HepG2 (cell line): ENCODE results near the gene SETD2. TPM values are rescaled to one million over a fixed set of nuclear protein-coding genes. Genes with fewer than 3 reads are reported as not detected.

Experiments
- ATF2 ChIP-seq: sonication (generic); formaldehyde crosslinking; IDR thresholded peaks from 2 replicates; pipeline ENCODE4 v1.4.0; 2020; ENCODE audit warnings: missing genetic modification reagents
- GFI1 ChIP-seq: sonication (generic); formaldehyde crosslinking; IDR thresholded peaks from 2 replicates; pipeline ENCODE4 v1.5.0; 2020; ENCODE audit warnings: missing genetic modification reagents, mild to moderate bottlenecking, borderline replicate concordance
- GLMP ChIP-seq: sonication (generic); formaldehyde crosslinking; IDR thresholded peaks from 2 replicates; pipeline ENCODE4 v1.9.0; 2021; ENCODE audit warnings: missing genetic modification reagents, mild to moderate bottlenecking, borderline replicate concordance
- HOXA9 ChIP-seq: sonication (generic); formaldehyde crosslinking; IDR thresholded peaks from 2 replicates; pipeline ENCODE4 v1.8.1; 2022; ENCODE audit warnings: missing genetic modification reagents, mild to moderate bottlenecking, moderate library complexity, borderline replicate concordance
- ISX ChIP-seq: sonication (generic); formaldehyde crosslinking; conservative IDR thresholded peaks from 2 replicates; pipeline ENCODE4 v1.5.0; 2020; ENCODE audit warnings: missing genetic modification reagents
- JDP2 ChIP-seq: sonication (generic); formaldehyde crosslinking; IDR thresholded peaks from 2 replicates; pipeline ENCODE4 v1.8.1; 2022; ENCODE audit warnings: missing genetic modification reagents, borderline replicate concordance
- MIER3 ChIP-seq: IDR thresholded peaks from 2 replicates; pipeline ENCODE4 v1.6.1; 2016; ENCODE audit warnings: missing compliant biosample characterization, borderline replicate concordance
- NFKB2 ChIP-seq: sonication (generic); formaldehyde crosslinking; IDR thresholded peaks from 2 replicates; pipeline ENCODE4 v1.4.0; 2020; ENCODE audit warnings: missing genetic modification reagents, borderline replicate concordance
- PCBP1 ChIP-seq: fragments of 200-400 bp; formaldehyde crosslinking; IDR thresholded peaks from 2 replicates; pipeline ENCODE4 v1.6.1; 2017; ENCODE audit warnings: mild to moderate bottlenecking, low read depth, low read length, borderline replicate concordance
- POGK ChIP-seq: sonication (generic); formaldehyde crosslinking; conservative IDR thresholded peaks from 2 replicates; pipeline ENCODE4 v1.8.0; 2022; ENCODE audit warnings: mild to moderate bottlenecking, moderate library complexity, missing genetic modification reagents
- SP5 ChIP-seq: IDR thresholded peaks from 2 replicates; pipeline ENCODE4 v1.6.1; 2016; ENCODE audit warnings: low read depth, borderline replicate concordance
- ZBTB7B ChIP-seq: sonication (generic); formaldehyde crosslinking; IDR thresholded peaks from 2 replicates; pipeline ENCODE4 v1.4.0; 2020; ENCODE audit warnings: missing genetic modification reagents
- ZNF30 ChIP-seq: sonication (generic); formaldehyde crosslinking; IDR thresholded peaks from 2 replicates; pipeline ENCODE4 v1.5.0; 2020; ENCODE audit warnings: mild to moderate bottlenecking, missing genetic modification reagents
- ZNF451 ChIP-seq: sonication (generic); formaldehyde crosslinking; IDR thresholded peaks from 2 replicates; pipeline ENCODE4 v1.5.0; 2020; ENCODE audit warnings: mild to moderate bottlenecking, missing genetic modification reagents
- polyA plus RNA-seq, 8 experiments: library from polyadenylated mRNA; depleted of rRNA in 3 of 8; stranded (reverse) in 7 of 8; unstranded in 1 of 8; fragments of >200 nt; fragmentation: Illumina TruSeq in 4 of 8; extraction: Trizol in 4 of 8; gene quantifications; 2 replicates each; pipeline versions ENCODE4 v1.2.1 to v1.2.3, GENCODE V29; 2011 to 2016; ENCODE audit warnings: low read depth in 4 of 8, missing spikeins in 1 of 8, mixed read lengths in 1 of 8; ENCODE audit not compliant: insufficient read depth in 1 of 8
- total RNA-seq, 5 experiments: library from RNA; depleted of rRNA; stranded (reverse); fragments of >200 nt; fragmentation: Illumina TruSeq; extraction: Trizol; gene quantifications; 2 replicates each; pipeline ENCODE4 v1.2.3, GENCODE V29; 2016; ENCODE audit warnings: low read depth in 1 of 5
- TF ChIP-seq, protein P1 (sequence below): sonication (generic); formaldehyde crosslinking; IDR thresholded peaks from 2 replicates; pipeline ENCODE4 v1.5.1; 2020; ENCODE audit warnings: mild to moderate bottlenecking, moderate library complexity, missing genetic modification reagents

The SETD2 gene
- total and polyA plus RNA-seq, 2 of the 13 experiments (the other 11 are each of a cell fraction or from before 2014, with no cell fraction given): 14.2 to 24.2 TPM

- TF ChIP-seq, protein P1, sequence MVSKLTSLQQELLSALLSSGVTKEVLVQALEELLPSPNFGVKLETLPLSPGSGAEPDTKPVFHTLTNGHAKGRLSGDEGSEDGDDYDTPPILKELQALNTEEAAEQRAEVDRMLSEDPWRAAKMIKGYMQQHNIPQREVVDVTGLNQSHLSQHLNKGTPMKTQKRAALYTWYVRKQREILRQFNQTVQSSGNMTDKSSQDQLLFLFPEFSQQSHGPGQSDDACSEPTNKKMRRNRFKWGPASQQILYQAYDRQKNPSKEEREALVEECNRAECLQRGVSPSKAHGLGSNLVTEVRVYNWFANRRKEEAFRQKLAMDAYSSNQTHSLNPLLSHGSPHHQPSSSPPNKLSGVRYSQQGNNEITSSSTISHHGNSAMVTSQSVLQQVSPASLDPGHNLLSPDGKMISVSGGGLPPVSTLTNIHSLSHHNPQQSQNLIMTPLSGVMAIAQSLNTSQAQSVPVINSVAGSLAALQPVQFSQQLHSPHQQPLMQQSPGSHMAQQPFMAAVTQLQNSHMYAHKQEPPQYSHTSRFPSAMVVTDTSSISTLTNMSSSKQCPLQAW (CRISPR knock-in tag): peak; percentile 72
- TF ChIP-seq POGK (0 out of 2 replicates have a peak, but pooled peaks have one; percentile 47), ATF2 (peak; percentile 23; the same call in 1 of the 2 replicates), ZNF451 (CRISPR knock-in tag) (no peak), ZBTB7B (CRISPR knock-in tag) (0 out of 2 replicates have a peak, but pooled peaks have one; percentile 37), ISX (CRISPR knock-in tag) (no peak), ZNF30 (CRISPR knock-in tag) (no peak), GFI1 (CRISPR knock-in tag) (0 out of 2 replicates have a peak, but pooled peaks have one; percentile 16), NFKB2 (CRISPR knock-in tag) (peak; percentile 62; the same call in 1 of the 2 replicates), SP5 (CRISPR knock-in tag) (no peak), GLMP (no peak), HOXA9 (CRISPR knock-in tag) (peak; percentile 55; the same call in 1 of the 2 replicates), JDP2 (no peak), PCBP1 (no peak; the same call in 1 of the 2 replicates), MIER3 (CRISPR knock-in tag) (0 out of 2 replicates have a peak, but pooled peaks have one; percentile 25)
Observed at GRCh38 chr3:46998121-46998851, 165.6 kb downstream of the SETD2 start (continued).
